HG02943 (cell line): ENCODE measurements around the gene ATG7.

Experiments
- ATAC-seq: cut with Tn5 transposase; IDR thresholded peaks from one replicate; pipeline ENCODE4 v1.9.1; 2021; ENCODE audit warnings: mild to moderate bottlenecking, low read depth, moderate library complexity; ENCODE audit not compliant: unreplicated experiment

ATG7 gene

DNA sequence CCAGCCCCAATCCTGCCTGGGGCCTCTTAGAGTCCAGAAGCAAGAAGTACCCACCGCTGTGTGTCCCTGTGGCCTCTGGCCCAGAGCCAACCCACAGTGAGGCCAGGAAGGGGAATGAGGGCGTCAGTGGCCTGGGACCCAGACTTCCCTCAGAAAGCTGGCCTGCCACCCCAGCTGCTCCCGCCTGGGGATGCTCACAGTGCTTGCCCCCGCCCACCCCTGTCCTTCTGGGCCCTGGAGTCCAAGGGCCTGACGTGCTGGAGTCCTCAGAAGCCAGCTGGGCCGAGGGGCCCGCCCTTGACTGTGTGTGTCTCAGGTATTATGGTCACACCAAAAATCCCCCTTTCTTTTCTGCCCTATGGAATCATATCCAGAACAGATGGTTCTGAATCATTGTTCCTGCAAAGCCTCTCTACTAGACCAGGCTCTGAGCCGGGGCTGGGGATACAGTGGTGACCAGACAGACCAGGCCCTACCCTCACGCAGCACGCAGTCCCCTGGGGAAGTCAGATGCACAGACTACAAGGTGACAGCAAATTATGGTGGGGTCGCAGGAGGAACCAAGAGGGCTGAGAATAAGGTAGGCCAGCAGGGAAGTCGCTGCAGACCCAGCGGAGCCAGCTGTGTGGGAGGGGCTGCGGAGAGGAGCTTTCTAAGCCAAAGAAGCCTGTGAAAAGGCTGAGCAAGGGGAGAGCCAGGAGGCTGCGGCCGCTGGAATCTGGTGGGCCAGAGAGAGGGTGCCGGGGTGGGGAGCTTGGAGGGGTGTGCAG, 272.4 kb downstream of the ATG7 start:
- no peak for ATAC-seq

DNA sequence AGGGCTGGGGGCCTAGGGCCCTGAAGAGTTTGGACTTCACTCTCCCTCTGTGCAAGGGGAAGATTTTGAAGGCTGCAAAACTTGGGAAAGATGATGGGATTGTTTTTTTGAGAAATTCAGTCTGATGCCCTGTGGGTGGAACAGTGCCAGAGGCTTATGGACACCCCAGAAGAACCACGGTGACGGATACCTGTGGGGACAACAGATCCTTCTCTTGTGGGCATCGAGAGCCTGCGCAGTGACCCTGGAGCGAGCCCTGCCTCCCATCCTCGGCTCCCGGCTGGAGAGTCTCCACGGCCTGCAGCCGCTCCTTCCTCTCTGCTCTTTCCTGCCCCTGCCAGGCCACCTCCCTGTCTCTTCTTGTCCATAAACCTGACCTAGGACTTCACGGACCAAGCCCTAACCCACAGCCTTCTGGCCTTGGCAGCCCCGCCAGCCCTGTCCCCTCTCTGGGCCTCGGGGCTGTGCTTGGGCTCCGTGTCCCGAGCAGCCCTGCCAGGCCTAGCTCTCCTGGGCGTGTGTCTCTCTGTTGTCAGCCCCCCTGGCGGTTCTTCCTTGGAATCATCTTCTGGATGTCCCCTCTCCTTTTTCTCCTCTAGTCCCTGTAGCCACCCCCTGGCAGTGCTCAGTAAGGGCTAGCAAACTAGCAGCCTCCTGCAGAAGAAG, 273.1 kb downstream of the ATG7 start:
- ATAC-seq, result no peak

DNA sequence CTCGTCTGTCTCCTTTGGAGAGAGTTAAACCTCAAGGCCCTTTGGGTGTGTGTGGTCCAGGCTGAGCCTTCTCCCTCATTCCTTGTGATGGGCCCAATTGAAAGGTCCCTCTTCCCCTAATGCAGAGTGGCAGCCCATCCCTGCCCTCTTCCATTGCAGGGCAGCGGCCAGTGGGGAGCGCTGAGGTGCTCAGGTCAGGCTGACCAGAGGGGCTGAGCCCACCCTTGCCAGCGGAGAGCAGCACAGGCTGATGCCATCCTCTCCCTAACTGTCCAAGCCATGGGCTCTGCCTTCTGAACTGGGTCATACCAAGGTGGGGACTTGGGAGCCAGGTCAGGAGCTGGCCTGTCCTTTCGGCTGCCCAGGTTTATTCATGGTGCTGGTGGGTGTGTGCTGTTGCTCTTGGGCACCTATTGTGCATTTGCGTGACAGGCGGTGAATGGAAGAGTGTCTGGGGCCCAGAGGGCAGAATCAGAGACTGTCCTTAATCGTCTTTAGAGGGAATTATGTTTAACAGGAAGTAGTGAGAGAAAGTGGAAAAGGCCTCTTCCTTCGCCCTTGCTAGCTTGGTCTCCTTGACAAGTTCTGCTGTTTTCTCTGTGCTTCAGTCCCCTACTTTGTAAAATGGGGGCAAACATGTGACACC, 274.6 kb downstream of the ATG7 start:
- ATAC-seq, result no peak

DNA sequence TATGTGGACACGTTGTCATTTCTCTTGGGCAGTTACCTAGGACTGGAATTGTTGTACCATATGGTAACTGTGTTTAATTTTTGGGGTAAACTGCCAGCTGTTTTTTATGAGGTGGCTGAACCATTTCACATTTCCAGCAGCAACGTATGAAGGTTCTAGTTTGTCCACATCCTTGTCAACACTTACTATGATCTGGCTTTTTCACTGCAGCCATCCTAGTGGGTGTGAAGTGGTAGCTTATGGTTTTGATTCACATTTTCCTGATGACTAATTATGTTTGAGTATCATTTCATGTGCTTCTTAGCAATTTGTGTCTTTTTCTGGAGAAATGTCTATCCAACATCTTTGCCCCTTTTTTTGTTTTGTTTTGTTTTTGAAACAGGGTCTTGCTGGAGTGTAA, 275.3 kb downstream of the ATG7 start:
- ATAC-seq, result no peak

DNA sequence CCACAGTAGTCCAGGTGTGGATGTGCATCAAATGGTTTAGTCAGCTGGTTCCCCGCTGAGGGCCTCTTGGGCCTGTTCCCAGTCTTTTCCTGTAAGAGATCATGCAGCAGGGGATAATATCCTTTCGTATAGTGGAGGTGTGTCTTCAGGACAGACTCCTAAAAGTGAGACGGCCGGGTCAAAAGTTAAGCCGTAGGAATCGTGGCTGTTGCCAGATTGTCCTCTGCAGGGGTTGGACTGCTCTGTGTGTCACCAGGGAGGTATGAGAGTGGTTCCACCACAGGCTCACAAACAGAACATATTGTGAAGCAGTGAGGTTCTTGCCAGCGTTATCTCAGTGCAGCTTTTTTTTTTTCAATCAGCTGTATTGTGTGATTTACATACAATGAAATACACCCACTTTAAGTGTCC, 276.5 kb downstream of the ATG7 start:
- ATAC-seq, result no peak

DNA sequence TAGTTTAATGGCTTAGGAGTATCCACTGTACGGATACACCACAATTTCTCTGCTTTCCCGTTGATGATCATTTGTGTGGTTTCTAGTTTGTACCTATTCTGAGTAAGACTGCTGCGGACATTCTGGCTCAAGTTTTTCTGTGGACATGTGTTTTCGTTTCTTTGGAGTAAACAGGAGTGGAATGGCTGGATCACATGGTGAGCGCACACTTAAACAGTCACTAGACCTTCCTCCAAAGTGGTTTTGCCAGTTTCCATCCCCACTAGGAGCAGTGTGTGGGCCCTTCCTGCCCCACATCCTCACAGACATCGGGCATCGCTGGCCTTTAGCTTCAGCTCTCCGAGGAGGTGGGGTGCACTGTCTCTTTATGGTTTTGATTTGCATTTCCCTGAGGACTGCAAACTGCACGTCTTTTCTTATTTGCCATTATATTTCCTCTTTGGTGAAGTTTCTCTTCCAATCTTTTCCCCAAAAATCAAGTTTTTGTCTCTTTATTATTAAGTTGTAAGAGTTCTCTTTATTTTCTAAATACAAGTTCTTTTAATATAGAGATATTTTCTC, 277.5 kb downstream of the ATG7 start:
- no peak for ATAC-seq

DNA sequence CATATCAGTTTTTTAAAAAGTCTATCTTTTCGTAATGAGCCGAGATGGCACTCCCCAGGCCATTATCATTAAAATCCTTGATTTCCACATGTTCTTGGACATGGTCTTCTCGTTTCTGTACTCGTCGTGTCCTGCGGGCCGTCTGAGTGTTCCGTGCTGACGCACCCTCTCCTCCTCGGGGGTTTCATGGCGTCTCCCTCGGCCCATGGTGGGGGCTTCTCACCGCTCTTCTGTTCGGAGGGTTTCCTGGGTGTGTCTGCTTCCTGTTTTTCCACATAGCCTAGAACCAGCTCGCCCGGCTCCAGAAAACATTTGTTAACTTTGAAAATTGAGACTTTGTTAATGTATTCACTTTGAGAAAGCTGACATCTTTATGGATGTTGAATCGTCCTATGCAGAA, 278.8 kb downstream of the ATG7 start:
- ATAC-seq, result no peak

DNA sequence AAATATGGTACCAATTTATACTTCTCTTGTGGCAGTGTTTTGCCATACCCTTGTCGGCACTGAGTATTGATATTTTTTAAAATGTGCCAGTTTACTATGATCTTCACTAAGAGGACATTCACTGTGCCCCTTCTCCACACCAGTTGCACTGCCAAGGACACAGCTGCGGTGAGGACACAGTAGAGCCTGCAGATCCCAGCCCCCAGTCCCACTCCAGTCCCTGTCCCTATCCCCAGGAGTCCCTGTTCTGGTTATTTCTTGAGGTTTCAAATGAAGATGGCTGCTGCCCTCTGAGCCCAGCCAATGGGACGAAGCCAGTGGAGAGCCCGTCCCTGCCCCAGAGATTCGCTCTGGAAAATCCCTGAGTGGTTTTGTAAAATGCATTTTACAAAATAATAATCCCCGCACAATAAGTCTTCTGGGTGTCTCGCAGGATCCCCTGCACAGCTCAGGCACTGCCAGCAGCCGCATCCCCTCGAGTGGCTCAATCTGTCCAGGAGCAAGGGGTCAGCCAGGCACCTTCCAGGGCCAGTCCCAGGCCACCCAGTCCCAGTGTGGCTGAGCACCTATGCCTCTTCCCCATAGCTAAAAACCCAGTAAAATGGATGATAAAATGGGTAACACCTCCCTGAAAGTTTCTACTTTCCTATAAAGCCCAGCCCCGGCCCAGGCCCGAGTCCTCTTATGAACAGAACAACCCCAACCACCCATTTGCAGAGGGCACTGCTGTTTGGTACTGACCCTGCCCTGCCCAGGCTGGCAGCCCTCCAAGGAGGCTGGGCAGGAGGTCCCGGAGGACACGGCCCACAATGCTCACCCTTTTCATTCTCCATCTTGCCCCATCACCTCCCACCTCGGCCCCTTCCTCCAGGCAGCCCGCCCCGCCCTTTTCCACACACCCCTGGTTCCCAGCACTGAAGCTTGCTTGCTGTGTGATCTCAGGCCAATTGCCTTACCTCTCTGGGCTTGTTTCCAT, 280.4 kb downstream of the ATG7 start:
- no peak for ATAC-seq

DNA sequence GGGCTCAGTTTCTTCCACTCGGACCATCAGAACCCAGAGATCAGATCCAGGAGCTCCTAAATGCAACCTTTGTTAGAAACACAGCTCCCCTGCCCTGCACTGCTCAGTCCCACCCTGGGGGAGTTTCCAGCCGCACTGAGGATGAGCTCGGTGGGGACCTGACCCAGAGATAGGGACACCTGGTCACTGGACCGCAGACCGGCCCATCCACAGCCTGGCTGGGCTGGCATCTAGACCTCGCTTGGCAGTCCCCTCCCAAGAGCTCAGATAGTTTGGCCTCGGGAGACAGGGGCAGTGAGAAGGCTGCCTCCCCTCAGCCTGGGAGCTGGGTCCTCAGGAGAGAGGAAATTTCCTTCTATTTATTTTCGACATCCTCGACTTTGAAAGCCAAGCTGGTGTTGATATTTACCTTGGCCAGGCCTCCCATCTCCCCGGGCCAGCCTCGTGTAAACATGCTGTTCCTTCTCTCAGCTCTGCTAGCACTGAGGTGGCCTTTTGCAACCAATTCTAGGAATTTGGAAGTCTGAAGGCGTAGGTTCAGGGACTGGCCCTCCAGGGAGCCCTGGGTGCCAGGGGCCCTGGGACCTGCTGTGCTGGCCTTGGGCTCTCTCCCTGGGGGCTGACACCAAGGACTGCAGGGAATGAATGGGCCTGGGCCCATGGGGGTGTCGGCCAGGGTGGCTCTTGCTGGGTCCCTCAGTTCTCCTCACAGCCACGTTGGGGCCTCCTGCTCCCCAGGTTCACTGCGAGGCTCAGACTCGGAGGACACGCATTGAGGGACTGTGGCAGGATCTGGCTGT, 281.4 kb downstream of the ATG7 start:
- no peak for ATAC-seq

DNA sequence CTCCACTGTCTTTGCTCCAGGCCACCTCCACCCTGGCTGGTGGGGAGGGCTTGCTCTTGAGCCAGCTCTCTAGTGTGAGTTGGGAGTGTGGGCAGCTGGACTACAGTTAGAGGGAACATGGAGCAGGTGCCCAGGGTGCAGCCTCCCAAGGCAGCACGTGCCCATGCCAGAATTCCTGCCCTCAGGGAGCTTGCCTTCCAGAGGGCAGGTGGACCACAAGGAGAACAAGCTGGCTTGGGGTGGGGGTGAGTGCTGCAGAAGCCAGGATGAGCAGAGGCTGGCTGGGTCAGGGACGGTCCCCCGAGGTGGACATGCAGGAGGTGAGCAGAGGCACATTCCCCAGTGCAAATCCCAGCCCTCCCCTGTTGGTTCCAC, 282.0 kb downstream of the ATG7 start:
- ATAC-seq, result no peak

DNA sequence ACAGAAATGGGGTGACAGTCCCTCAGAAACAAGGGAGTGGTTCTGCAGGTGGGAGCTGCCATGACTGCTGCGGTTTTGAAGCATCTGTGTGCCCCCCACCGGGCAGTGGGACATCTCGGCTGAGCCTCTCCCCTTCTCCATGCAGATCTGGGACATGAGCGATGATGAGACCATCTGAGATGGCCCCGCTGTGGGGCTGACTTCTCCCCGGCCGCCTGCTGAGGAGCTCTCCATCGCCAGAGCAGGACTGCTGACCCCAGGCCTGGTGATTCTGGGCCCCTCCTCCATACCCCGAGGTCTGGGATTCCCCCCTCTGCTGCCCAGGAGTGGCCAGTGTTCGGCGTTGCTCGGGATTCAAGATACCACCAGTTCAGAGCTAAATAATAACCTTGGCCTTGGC, 282.5 kb downstream of the ATG7 start:
- no peak for ATAC-seq

DNA sequence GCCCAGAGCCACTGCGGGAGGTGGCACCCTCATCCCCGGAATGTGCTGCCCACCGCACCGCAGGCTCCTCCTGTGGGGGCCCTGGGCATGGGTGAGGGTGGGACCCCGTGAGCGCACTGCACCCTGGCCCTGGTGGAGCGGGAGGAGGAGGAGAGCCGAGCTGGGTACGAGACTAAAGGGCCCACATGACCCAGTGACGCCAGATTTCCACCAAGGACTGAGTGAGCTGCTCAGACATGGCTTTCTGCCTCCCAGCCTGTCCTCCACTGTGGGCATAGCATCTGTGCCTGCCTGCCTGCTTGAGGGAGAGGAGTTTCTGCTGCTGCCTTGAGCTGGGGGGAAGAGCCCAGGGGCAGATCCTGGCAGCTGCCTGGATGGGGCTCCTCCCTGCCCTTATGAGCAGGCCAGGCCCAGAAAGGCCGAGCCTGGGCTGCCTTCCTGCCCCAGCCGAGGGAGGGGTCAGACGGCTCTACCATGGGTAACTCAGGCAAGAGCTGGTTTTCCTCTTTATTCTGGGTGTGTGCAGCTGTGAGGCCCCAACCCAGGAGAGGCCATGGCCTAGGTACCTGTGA, 283.1 kb downstream of the ATG7 start:
- no peak for ATAC-seq

DNA sequence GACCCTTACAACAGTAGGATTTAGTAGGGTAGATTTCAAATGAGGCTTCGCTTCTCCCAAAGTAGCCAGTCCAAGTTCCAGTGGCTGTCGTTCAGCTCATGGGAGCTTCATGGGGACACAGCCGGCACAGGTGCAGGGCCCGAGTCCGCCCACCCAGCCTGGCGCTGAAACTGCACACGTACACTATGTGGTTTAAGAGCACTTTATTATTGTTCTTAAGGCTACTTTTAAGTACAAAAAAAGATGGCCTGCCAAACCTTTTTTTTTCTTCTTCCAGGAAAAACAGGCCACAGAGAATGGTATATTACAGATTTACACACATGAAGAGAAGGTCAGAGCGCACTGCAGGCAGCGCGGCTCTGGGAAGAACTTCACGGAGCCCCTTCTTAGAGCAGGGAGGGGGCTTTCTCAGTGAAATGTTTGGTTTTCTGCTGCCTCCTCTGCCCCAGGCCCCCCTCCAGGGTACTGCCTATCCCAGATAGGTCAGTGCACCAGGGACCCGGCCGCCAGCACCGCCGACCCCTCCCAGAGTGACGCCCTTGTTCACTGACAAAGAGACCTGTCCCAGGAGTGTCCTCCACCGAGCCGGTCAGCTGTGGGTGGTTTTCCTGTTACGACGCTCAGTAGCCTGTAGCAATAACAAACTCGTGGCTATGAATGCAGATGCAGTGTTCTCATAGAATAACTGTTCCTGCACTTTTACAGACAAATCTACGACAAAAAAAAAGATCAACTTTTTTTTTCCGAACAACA, 283.9 kb downstream of the ATG7 start:
- no peak for ATAC-seq

DNA sequence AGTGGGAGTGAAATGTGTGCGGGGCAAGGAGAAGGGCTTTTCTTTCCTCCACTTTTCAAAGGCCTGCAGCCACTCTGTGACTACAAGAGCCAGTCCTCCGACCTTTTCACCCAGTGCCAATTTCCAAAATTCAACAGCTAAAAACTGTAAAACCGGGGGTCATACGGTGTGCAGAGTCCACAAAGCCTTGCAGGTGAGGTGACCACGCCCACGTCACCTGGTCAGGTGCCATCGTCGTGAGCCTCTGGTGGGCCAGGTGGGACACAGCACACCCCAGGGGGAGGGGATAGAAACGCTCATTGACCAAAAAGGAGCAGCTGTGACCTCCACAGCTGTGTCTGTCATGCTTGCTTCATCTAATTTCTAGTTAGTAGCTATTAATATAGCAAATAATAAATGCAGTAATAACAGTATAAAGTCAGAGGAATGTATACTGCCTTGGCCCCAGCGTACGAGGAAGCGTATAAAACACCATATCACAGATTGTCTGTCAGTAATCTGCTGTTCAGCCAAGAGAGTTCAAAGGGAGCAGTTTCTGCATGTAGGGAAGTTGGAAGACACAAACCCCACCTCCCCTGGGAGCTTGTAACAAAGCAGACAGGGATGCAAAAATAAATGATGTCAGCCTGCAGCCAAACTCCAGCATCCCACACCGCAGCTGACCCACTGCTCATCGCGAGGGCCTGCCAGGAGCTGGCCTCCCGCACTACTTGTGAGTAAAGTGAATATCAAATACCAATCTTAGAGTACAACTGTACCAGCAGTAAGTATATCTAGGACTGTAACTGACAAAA, 284.9 kb downstream of the ATG7 start:
- ATAC-seq, result no peak

DNA sequence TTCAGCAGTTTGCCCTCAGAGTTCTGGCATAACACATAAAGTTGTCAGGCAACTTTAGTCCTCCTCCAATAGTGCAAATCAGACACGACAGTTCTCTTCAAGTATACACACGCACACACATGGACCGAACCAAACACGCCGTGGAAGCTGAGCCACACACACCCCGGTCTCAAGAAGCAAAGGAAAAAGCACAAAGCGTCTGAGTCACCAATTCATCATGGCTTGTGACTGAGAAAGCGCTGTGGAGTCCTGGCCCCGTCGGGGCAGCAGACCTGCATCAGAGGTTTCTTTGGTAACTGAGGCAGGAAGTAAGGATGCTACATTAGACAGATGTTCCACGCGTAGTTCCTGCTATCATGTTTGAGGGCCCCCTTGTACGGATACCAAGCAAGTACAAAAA, 285.8 kb downstream of the ATG7 start:
- no peak for ATAC-seq

DNA sequence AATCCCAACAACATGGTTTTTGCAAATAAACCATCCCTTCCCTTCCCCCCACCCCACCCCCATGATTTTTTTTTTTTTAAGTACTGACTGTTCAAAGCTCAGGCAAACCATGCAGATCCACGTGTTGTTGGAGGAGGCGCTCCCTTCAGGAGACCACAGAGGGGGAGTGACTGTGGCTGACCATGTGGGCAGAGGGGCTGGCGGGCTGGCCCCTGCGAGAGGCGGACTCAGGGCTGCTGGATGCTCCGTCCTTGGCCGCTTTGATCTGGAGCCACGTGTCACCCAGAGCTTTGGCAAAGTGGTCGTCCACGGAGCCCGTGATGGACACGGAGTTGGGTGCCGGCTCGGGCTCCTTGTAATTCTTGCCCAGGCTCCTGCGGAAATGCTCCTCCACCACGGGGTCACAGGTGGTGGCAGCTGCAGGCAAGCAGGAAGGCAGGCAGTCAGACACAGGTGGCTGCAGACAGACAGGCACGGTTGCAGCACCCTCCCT, 286.3 kb downstream of the ATG7 start:
- no peak for ATAC-seq

DNA sequence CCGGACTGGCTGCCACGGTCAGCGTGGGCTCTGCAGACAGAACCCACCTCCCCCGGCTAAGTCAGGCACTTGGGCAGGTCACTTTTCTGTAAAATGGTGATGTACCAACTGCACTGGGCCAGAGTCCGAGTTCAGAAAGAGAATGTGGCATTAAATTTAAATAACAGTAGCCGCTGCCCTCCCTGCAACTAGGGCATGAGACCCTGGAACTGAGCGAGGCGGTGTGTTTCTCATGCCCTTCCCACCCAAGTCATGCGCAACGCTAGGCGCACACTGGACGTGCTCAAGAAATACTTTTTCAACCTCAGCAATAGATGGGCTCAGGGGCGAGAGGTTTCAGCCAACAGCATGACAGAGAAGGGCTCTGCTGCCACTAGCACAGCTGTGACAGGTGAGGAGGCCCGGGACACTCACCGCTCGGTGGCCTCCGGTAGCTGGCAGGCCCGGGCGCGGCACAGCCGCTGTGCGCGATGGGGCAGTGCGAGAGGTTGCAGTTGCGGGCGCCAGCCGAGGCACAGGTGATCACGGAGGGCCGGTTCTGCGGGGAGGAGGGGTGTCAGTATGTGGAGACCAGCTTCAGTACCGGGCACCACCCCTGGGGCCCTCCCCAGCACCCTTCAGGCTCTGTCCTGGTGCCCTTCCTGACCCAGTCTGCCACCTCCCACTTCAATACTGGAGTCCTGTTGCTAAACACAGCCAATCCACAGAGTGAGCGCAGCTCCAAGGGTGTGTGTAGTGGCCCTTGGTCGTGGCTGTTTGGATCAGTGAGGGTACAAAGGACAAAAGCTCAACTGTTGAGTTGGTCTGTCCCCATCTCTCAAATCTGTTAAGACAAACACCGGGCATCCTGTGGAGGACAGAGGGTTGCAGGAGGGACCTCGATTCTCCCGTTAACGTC, 287.0 kb downstream of the ATG7 start:
- ATAC-seq, result no peak
